H1 (cell line): ENCODE measurements around the gene PPP1CA. TPM values are rescaled to one million over a fixed set of nuclear protein-coding genes. Genes with fewer than 3 reads are reported as not detected.

Source experiments
- CEBPB ChIP-seq: IDR thresholded peaks from 2 replicates; pipeline ENCODE4 v1.6.1; 2012; ENCODE audit warnings: low read depth, low read length
- CTCF ChIP-seq, 3 experiments: IDR thresholded peaks; 1 replicate in 2 of 3; 2 replicates in 1 of 3; pipeline versions ENCODE4 v1.5.1 to v1.6.1; 2011; ENCODE audit warnings: low read length in 3 of 3, mild to moderate bottlenecking in 3 of 3, inconsistent platforms in 2 of 3, low read depth in 1 of 3, moderate library complexity in 1 of 3; ENCODE audit not compliant: insufficient read depth in 1 of 3; ENCODE audit errors: control extremely low read depth in 1 of 3
- JUN ChIP-seq: IDR thresholded peaks from 2 replicates; pipeline ENCODE4 v1.6.1; 2011; ENCODE audit warnings: low read depth, mild to moderate bottlenecking, improper control_type of control experiment, low read length
- JUND ChIP-seq: IDR thresholded peaks from 2 replicates; pipeline ENCODE4 v1.6.1; 2011; ENCODE audit warnings: mild to moderate bottlenecking, improper control_type of control experiment, low read length
- NRF1 ChIP-seq: IDR thresholded peaks from 2 replicates; pipeline ENCODE4 v1.6.1; 2011; ENCODE audit warnings: mild to moderate bottlenecking, low read depth, low read length, improper control_type of control experiment
- SIN3A ChIP-seq, 2 experiments: IDR thresholded peaks in 1 of 2; conservative IDR thresholded peaks in 1 of 2; 2 replicates each; pipeline ENCODE4 v1.6.1; 2011 to 2012; ENCODE audit warnings: low read length in 2 of 2, improper control_type of control experiment in 1 of 2, low read depth in 1 of 2, mild to moderate bottlenecking in 1 of 2
- SP2 ChIP-seq: IDR thresholded peaks from 2 replicates; pipeline ENCODE4 v1.6.1; 2012; ENCODE audit warnings: mild to moderate bottlenecking, low read length, inconsistent platforms
- TCF12 ChIP-seq: IDR thresholded peaks from 2 replicates; pipeline ENCODE4 v1.6.1; 2011; ENCODE audit warnings: low read depth, mild to moderate bottlenecking, low read length
- polyA plus RNA-seq, 7 experiments: library from polyadenylated mRNA; depleted of rRNA in 3 of 7; stranded (reverse) in 5 of 7; unstranded in 2 of 7; fragments of >200 nt in 5 of 7; fragments of 200-250 nt in 2 of 7; gene quantifications; 1 replicate in 5 of 7; 2 replicates in 1 of 7; 4 replicates in 1 of 7; pipeline versions ENCODE4 v1.2.1 to v1.2.3, GENCODE V29; 2011 to 2013; ENCODE audit warnings: missing spikeins in 2 of 7, mixed read lengths in 2 of 7
- total RNA-seq: library from RNA; stranded (reverse); fragmentation: NEBNext Ultra II Directional; extraction: Animal tissue kit (Norgen Biotek cat#: 25700); gene quantifications from 2 replicates; pipeline ENCODE4 v1.2.1, GENCODE V29; 2021

Gene PPP1CA
- total and polyA plus RNA-seq, 2 of the 8 experiments (the other 6 are each of a cell fraction or from before 2014, with no cell fraction given): 198 to 359 TPM

GRCh38 chr11:67421430-67422031, 19.9 kb upstream of the PPP1CA start (continued):
- TF ChIP-seq CTCF (IDR thresholded peaks at IDR 0.05; ENCODE audit: control extremely low read depth in 1 of 3, insufficient read depth in 1 of 3, low read depth in 1 of 3, low read length in 3 of 3) (no peak), SP2 (no peak), JUN (no peak), CEBPB (no peak), SIN3A (conservative IDR thresholded peaks at IDR 0.05 in 1 of 2, IDR thresholded peaks at IDR 0.05 in 1 of 2; ENCODE audit: low read depth in 1 of 2, low read length in 2 of 2) (no peak), JUND (no peak), TCF12 (no peak), NRF1 (no peak)
